GM12872 (cell line): ENCODE measurements around the gene CYB5A.

Experiments
- CTCF ChIP-seq: IDR thresholded peaks from 3 replicates; pipeline ENCODE4 v1.5.1; 2011; ENCODE audit warnings: low read depth, mild to moderate bottlenecking, low read length, moderate library complexity; ENCODE audit not compliant: insufficient read depth

Gene CYB5A

GRCh38 chr18:74281011-74281979 lies 10.5 kb downstream of the CYB5A start:
- TF ChIP-seq CTCF, result no peak

- TF ChIP-seq CTCF, result no peak
Observed at GRCh38 chr18:74278983-74279382, 12.8 kb downstream of the CYB5A start.

DNA sequence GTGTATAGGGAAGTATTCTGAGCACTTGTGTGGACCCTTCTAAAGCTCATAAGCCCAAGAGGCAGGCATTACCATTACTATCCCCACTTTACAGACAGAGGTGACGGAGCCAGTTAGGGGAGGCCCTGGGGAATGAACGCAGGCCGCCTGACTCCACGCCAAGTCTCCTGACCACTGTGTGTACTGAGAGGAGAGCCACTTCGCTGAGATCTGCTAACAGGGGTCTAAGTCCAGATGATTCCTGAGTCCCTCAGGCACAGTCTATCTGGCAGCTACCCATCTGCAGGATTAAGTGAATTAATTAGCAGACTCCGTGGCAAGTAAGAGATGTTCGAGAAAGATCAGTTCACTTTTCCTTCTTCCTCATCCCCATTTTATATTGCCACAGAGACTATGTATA lies 13.7 kb downstream of the CYB5A start:
- no peak for TF ChIP-seq CTCF

DNA sequence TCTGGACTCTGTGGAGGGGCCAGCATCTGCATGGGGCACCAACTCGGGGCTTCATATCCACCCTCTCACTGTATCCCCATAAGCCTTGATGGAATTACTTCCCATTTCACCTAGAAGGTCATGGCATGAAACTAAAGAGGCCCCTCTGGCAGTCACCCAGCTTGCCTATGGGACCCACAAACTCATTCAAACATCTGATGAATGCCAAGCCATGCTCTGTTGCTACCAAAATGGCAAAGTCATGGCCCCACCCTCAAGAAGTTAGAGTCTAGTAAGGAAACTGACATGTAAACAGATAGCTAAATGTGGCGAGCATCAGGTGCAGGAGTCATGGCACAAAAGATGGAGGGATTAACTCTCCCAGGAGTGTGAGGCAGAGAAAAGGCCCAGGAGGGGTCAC lies 14.5 kb downstream of the CYB5A start:
- no peak for TF ChIP-seq CTCF

GRCh38 chr18:74276609-74277008 lies 15.2 kb downstream of the CYB5A start:
- TF ChIP-seq CTCF, result no peak

DNA sequence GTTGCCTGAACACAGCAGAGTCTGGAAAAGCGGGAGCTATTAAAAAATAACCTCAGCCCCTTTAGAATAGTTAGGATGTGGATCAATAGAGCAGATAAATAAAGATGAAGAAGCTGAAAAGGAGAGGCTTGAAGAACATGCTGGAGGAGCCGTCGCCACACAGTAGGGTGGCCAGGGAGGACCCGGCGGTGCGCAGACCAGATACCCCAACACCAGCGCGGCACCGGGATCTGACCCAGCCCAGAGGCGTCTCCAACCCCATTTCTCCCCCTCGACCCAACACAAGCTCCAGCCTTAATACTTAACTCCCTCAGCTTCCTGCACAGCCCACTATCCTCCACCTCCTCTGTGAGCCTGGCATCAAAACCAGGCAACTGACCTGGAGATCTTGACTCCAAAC lies 16.0 kb downstream of the CYB5A start:
- TF ChIP-seq CTCF, result no peak

- TF ChIP-seq CTCF, result no peak
Observed at GRCh38 chr18:74274700-74275099, 17.1 kb downstream of the CYB5A start.
